T-cell (primary cell): ENCODE data around the gene GPR158. TPM values are rescaled to one million over a fixed set of nuclear protein-coding genes. Genes with fewer than 3 reads are reported as not detected.

ENCODE experiments used
- ATAC-seq, 4 experiments: fragments of 200-7000 bp in 3 of 4; fragments of 150-1000 bp in 1 of 4; cut with Tn5 transposase; replicated peaks in 1 of 4; 1 replicate in 3 of 4; 2 replicates in 1 of 4; pipeline ENCODE4 v1.10.0; 2021; ENCODE audit warnings: moderate library complexity in 3 of 4, mild to moderate bottlenecking in 2 of 4, moderate number of reproducible peaks in 1 of 4
- CTCF ChIA-PET, 2 donors: fragments of 300-600 bp; sonication (Branson Sonifier 250); formaldehyde crosslinking; loops; one replicate each; lab custom pipeline; 2022; ENCODE audit warnings: antibody characterized with exemption in 2 of 2; lab: Charles Lee
- POLR2A ChIA-PET, 2 donors: fragments of 300-600 bp; sonication (Branson Sonifier 250); formaldehyde crosslinking; loops; one replicate each; lab custom pipeline; 2022; ENCODE audit warnings: antibody characterized with exemption in 2 of 2; lab: Charles Lee
- DNase-seq, 35 experiments: peaks; one replicate each; pipeline versions ENCODE4 v3.0.0 to v3.0.0-alpha.2; 2013 to 2023
- H3K27ac ChIP-seq: one replicate; pipeline ENCODE4 v1.5.1; 2013; ENCODE audit warnings: low read length
- H3K27me3 ChIP-seq, 2 experiments: replicated peaks in 1 of 2; 1 replicate in 1 of 2; 2 replicates in 1 of 2; pipeline versions ENCODE4 v1.6.1 to v1.7.0; 2013; ENCODE audit warnings: low read length in 1 of 2, mixed read lengths in 1 of 2; ENCODE audit not compliant: control insufficient read depth in 2 of 2, insufficient read depth in 2 of 2; ENCODE audit errors: extremely low read depth in 1 of 2
- H3K36me3 ChIP-seq, 2 donors: 1 replicate in 1 of 2; 2 replicates in 1 of 2; pipeline versions ENCODE4 v1.6.1 to v1.7.0; 2013; ENCODE audit warnings: low read length in 1 of 2; ENCODE audit not compliant: control insufficient read depth in 2 of 2, insufficient read depth in 1 of 2; ENCODE audit errors: extremely low read depth in 1 of 2
- H3K4me1 ChIP-seq, 2 experiments: 1 replicate in 1 of 2; 2 replicates in 1 of 2; pipeline versions ENCODE4 v1.6.1 to v1.7.0; 2013; ENCODE audit warnings: low read length in 2 of 2, mixed read lengths in 1 of 2; ENCODE audit not compliant: insufficient read depth in 2 of 2, control insufficient read depth in 1 of 2; ENCODE audit errors: extremely low read depth in 1 of 2
- H3K4me3 ChIP-seq, 2 donors: 1 replicate in 1 of 2; 2 replicates in 1 of 2; pipeline versions ENCODE4 v1.5.1 to v1.7.0; 2013; ENCODE audit warnings: mild to moderate bottlenecking in 2 of 2, low read length in 1 of 2, moderate library complexity in 1 of 2; ENCODE audit not compliant: control insufficient read depth in 1 of 2; ENCODE audit errors: extremely low read depth in 1 of 2
- H3K9me3 ChIP-seq: 2 replicates; pipeline ENCODE4 v1.7.0; 2013
- H3K27ac Mint-ChIP-seq, 2 donors: one replicate each; pipeline ENCODE4 v1.8.0; 2020 to 2021; ENCODE audit warnings: mild to moderate bottlenecking in 2 of 2, mixed read lengths in 2 of 2
- H3K27me3 Mint-ChIP-seq, 2 donors: one replicate each; pipeline ENCODE4 v1.8.0; 2021 to 2022; ENCODE audit warnings: mixed read lengths in 2 of 2
- H3K36me3 Mint-ChIP-seq: one replicate; pipeline ENCODE4 v1.8.0; 2021; ENCODE audit warnings: mixed read lengths
- H3K4me1 Mint-ChIP-seq, 3 donors: one replicate each; pipeline ENCODE4 v1.8.0; 2020 to 2022; ENCODE audit warnings: mixed read lengths in 3 of 3, mild to moderate bottlenecking in 1 of 3
- H3K4me3 Mint-ChIP-seq, 3 donors: one replicate each; pipeline ENCODE4 v1.8.0; 2020 to 2022; ENCODE audit warnings: mild to moderate bottlenecking in 3 of 3, mixed read lengths in 3 of 3, moderate library complexity in 3 of 3
- H3K9me3 Mint-ChIP-seq, 3 donors: one replicate each; pipeline ENCODE4 v1.8.0; 2020 to 2022; ENCODE audit warnings: mixed read lengths in 3 of 3
- WGBS: methylation state at CpG from one replicate; pipeline ENCODE4 v1.1.5; 2013; ENCODE audit warnings: missing lambda C conversion rate; ENCODE audit not compliant: insufficient coverage; 5-methylcytosine and 5-hydroxymethylcytosine counted together
- total RNA-seq, 35 experiments: library from RNA in 6 of 35; stranded (reverse) in 6 of 35; fragments of 120-200 nt in 1 of 35; gene quantifications; one replicate each; pipeline versions ENCODE4 v1.2.1 to v1.2.4 and lab custom pipeline; 2013 to 2026

Gene GPR158
- total RNA-seq, 5 donors from 2014 or later (not counting 1 experiment from before 2014, with no cell fraction given) = not detected

DNA sequence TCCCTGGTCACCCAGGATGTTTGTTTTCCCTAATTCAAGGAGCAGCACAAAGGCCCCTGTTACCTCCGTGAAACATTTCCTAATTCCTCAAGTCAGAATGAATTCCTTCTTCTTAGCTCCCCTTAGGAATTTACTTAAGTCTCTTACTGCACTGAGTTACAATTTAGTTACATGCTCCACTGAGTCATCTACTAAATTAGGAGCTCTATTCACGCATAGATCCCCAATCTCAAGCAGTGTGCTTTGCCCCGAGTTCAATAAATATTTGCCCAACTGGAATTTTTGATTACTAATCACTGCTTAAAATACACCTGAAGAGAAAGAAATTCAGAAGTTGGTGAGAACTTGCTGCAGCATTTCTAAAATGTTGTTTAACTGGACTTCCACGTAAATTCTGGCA lies 429.8 kb downstream of the GPR158 start:
- H3K36me3 ChIP-seq = no peaks in the 10 kb centered on the region
- ChIA-PET CTCF (interaction anchor here in 1 of 2 donors (0.6 kb wide), 1 partner anchor 64 kb away, joined by 3 read pairs; no protein-coding TSS in a partner anchor), POLR2A (no interaction called here)
- ATAC-seq = no peak
- H3K27ac Mint-ChIP-seq = no peak overlapping the region
- H3K27me3 ChIP-seq = no peaks in the 10 kb centered on the region
- 81% methylated on average over 2 of the region's 4 CpGs for WGBS
- no peaks in the 10 kb centered on the region for H3K4me1 Mint-ChIP-seq
- no peaks in the 10 kb centered on the region for H3K9me3 ChIP-seq
- no peaks in the 10 kb centered on the region for H3K36me3 Mint-ChIP-seq
- no peak overlapping the region for H3K27ac ChIP-seq
- no peak overlapping the region for H3K4me3 ChIP-seq
- no peaks in the 10 kb centered on the region for H3K9me3 Mint-ChIP-seq
- no peaks in the 10 kb centered on the region for H3K4me1 ChIP-seq
- no peak overlapping the region for H3K4me3 Mint-ChIP-seq
- DNase-seq = no peak
- H3K27me3 Mint-ChIP-seq = no peaks in the 10 kb centered on the region

DNA sequence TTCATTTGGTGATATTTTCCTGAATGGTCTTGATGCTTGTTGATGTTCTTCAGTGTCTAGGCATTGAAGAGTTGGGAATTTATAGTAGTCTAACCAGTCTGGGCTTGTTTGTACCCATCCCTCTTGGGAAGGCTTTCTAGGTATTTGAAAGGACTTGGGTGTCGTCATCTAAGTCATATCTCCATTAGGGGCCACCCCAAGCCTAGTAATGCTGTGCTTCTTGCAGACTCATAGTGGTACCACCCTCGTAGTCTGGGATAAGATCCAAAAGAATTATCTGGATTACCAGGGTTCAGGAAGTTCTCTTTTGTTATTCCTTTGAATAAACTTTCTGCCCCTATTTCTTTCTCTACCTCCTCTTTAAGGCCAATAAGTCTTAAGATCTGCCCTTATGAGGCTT lies 439.9 kb downstream of the GPR158 start:
- Histone ChIP-seq H3K36me3 (no peaks in the 10 kb centered on the region), H3K27ac (no peak overlapping the region), H3K4me1 (no peaks in the 10 kb centered on the region), H3K9me3 (no peaks in the 10 kb centered on the region), H3K27me3 (peaks cover 0 to 2% of the 10 kb centered on the region in 2 experiments), H3K4me3 (no peak overlapping the region)
- Mint-ChIP-seq H3K4me1 (no peaks in the 10 kb centered on the region), H3K36me3 (no peaks in the 10 kb centered on the region), H3K9me3 (peaks cover 2 to 15% (median 14%) of the 10 kb centered on the region in 3 donors), H3K4me3 (no peak overlapping the region), H3K27me3 (no peaks in the 10 kb centered on the region), H3K27ac (no peak overlapping the region)
- ChIA-PET CTCF (no interaction called here), POLR2A (no interaction called here)
- DNase-seq (no peak), ATAC-seq (no peak)
- 29% methylated on average over 1 of the region's 2 CpGs for WGBS

DNA sequence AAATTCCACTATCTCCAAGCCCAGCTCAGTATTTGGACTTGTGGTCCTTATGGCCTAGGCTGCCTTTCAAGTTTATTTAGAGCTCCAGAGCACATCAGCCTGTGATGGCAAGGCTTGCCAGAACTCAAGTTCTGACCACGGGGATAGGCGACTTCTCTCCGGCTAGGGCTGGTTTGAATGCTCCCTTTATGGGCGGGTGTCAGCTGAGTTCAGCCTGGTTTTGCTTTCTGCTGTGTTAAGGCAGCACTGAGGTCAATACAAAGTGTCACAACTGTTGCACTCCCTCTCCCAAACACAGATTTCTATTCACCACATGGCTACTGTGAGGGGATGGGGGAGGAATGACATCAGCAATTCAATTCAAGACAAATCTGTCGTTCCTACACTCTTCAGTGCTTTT lies 441.1 kb downstream of the GPR158 start:
- no peaks in the 10 kb centered on the region for H3K9me3 ChIP-seq
- 96% methylated on average over 3 of the region's 5 CpGs for WGBS
- Mint-ChIP-seq H3K27ac (no peak overlapping the region), H3K4me1 (no peaks in the 10 kb centered on the region), H3K27me3 (no peaks in the 10 kb centered on the region), H3K4me3 (no peak overlapping the region), H3K36me3 (no peaks in the 10 kb centered on the region), H3K9me3 (peaks cover 4 to 19% (median 15%) of the 10 kb centered on the region in 3 donors)
- ChIA-PET CTCF (no interaction called here), POLR2A (no interaction called here)
- no peak overlapping the region for H3K4me3 ChIP-seq
- DNase-seq (no peak), ATAC-seq (no peak)
- H3K4me1 ChIP-seq = no peaks in the 10 kb centered on the region
- H3K27me3 ChIP-seq = peaks cover 0 to 7% of the 10 kb centered on the region in 2 experiments
- no peak overlapping the region for H3K27ac ChIP-seq
- no peaks in the 10 kb centered on the region for H3K36me3 ChIP-seq

- no peaks in the 10 kb centered on the region for H3K36me3 Mint-ChIP-seq
- H3K4me3 Mint-ChIP-seq = no peak overlapping the region
- H3K27ac ChIP-seq = no peak overlapping the region
- ChIA-PET POLR2A (no interaction called here), CTCF (no interaction called here)
- H3K27me3 Mint-ChIP-seq = no peaks in the 10 kb centered on the region
- no peak overlapping the region for H3K4me3 ChIP-seq
- no peaks in the 10 kb centered on the region for H3K4me1 Mint-ChIP-seq
- H3K36me3 ChIP-seq = no peaks in the 10 kb centered on the region
- DNase-seq = no peak
- H3K27me3 ChIP-seq = peaks cover 0 to 7% of the 10 kb centered on the region in 2 experiments
- no peaks in the 10 kb centered on the region for H3K9me3 ChIP-seq
- H3K9me3 Mint-ChIP-seq = peaks cover 3 to 19% (median 8%) of the 10 kb centered on the region in 3 donors
- no CpG with 5 or more reads among the region's 1 CpG for WGBS
- H3K27ac Mint-ChIP-seq = no peak overlapping the region
- H3K4me1 ChIP-seq = no peaks in the 10 kb centered on the region
- ATAC-seq = no peak
Observed at GRCh38 chr10:25616903-25617592, 442.2 kb downstream of the GPR158 start.

DNA sequence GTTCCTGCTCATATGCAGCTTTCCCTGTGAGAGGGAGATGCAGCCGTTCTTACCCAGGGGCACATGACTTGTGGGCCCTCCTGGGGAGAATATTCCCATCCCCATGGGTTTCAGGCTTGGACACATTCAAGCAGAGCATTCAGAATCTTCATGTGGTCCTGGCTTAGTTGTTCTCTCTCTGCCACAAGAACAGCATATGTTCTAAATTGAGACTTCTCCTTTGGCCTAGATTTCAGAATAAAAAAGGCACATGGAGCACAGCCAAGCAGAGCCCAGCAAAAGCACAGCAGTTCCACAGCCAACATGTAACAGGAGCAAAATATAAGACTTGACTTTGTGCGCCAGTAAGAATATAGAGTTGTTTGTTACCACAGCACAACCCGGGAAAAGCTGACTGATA lies 452.8 kb downstream of the GPR158 start:
- H3K4me3 Mint-ChIP-seq = no peak overlapping the region
- H3K27ac ChIP-seq = no peak overlapping the region
- H3K27ac Mint-ChIP-seq = no peak overlapping the region
- no peaks in the 10 kb centered on the region for H3K36me3 Mint-ChIP-seq
- no peaks in the 10 kb centered on the region for H3K9me3 ChIP-seq
- 67% methylated on average over 1 of the region's 3 CpGs for WGBS
- DNase-seq = no peak
- H3K4me3 ChIP-seq = no peak overlapping the region
- peaks cover 0 to 7% (median 0%) of the 10 kb centered on the region in 3 donors for H3K9me3 Mint-ChIP-seq
- no peak for ATAC-seq
- no peaks in the 10 kb centered on the region for H3K27me3 ChIP-seq
- POLR2A ChIA-PET = no interaction called here
- CTCF ChIA-PET = no interaction called here
- peaks cover under 1 to 5% of the 10 kb centered on the region in 2 donors for H3K27me3 Mint-ChIP-seq
- H3K4me1 ChIP-seq = no peaks in the 10 kb centered on the region
- H3K4me1 Mint-ChIP-seq = no peaks in the 10 kb centered on the region
- H3K36me3 ChIP-seq = no peaks in the 10 kb centered on the region

DNA sequence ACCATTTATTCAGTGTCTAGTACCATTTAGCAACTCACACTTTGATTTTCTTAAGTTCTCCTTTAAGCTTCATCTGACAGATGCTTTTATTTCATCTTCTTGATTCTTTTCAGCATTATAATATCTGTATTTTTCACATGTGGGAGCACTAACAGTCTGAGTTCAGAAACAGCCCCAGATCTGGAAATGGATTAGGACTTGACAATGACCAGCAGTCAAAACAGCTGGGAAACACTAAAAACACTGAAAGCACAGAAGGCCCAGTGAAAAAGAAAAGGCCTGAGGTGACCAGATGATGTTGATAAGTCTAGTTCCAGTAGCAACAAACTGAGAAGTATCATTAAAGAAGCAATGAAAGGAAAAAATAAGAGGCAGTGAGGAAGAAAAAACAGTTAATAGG lies 454.5 kb downstream of the GPR158 start:
- H3K27ac Mint-ChIP-seq = no peak overlapping the region
- DNase-seq (no peak), ATAC-seq (no peak)
- Histone ChIP-seq H3K36me3 (no peaks in the 10 kb centered on the region), H3K27ac (no peak overlapping the region), H3K27me3 (no peaks in the 10 kb centered on the region), H3K4me3 (no peak overlapping the region), H3K4me1 (no peaks in the 10 kb centered on the region), H3K9me3 (no peaks in the 10 kb centered on the region)
- H3K27me3 Mint-ChIP-seq = peaks cover 3 to 5% of the 10 kb centered on the region in 2 donors
- H3K4me1 Mint-ChIP-seq = no peaks in the 10 kb centered on the region
- H3K36me3 Mint-ChIP-seq = no peaks in the 10 kb centered on the region
- peaks cover 0 to 7% (median 0%) of the 10 kb centered on the region in 3 donors for H3K9me3 Mint-ChIP-seq
- H3K4me3 Mint-ChIP-seq = no peak overlapping the region
- ChIA-PET CTCF (no interaction called here), POLR2A (no interaction called here)
